BLaER1 (cell line): ENCODE measurements around the gene CLDN14.

Experiments used
- H3K27ac ChIP-seq: shearing (Covaris generic); formaldehyde crosslinking; 2 replicates; pipeline ENCODE4 v1.8.1; 2022
- H3K27me3 ChIP-seq: shearing (Covaris generic); formaldehyde crosslinking; 2 replicates; pipeline ENCODE4 v1.8.1; 2022
- H3K36me3 ChIP-seq: shearing (Covaris generic); formaldehyde crosslinking; 2 replicates; pipeline ENCODE4 v1.8.1; 2022
- H3K4me1 ChIP-seq: shearing (Covaris generic); formaldehyde crosslinking; 2 replicates; pipeline ENCODE4 v1.8.1; 2022
- H3K4me2 ChIP-seq: shearing (Covaris generic); formaldehyde crosslinking; 2 replicates; pipeline ENCODE4 v1.8.1; 2022
- H3K4me3 ChIP-seq: shearing (Covaris generic); formaldehyde crosslinking; 2 replicates; pipeline ENCODE4 v1.8.1; 2022
- H3K9ac ChIP-seq: shearing (Covaris generic); formaldehyde crosslinking; 2 replicates; pipeline ENCODE4 v1.8.1; 2022
- H3K9me3 ChIP-seq: shearing (Covaris generic); formaldehyde crosslinking; 2 replicates; pipeline ENCODE4 v1.8.1; 2022
- H4K20me1 ChIP-seq: shearing (Covaris generic); formaldehyde crosslinking; 2 replicates; pipeline ENCODE4 v1.8.1; 2022
- Cebpa-rat ChIP-seq: shearing (Covaris generic); IDR thresholded peaks from 2 replicates; pipeline ENCODE4 v1.8.1; 2022

CLDN14 gene

GRCh38 chr21:36474591-36474990, 5.3 kb downstream of the CLDN14 start:
- Histone ChIP-seq H3K36me3 (no peaks in the 10 kb centered on the region), H4K20me1 (no peaks in the 10 kb centered on the region), H3K4me2 (no peak overlapping the region), H3K27ac (no peak overlapping the region), H3K9me3 (no peaks in the 10 kb centered on the region; the same call in 1 of the 2 replicates), H3K4me3 (no peak overlapping the region), H3K4me1 (no peaks in the 10 kb centered on the region), H3K9ac (no peak overlapping the region), H3K27me3 (no peaks in the 10 kb centered on the region)
- TF ChIP-seq Cebpa-rat = no peak

- Histone ChIP-seq H3K27ac (no peak overlapping the region), H3K27me3 (no peaks in the 10 kb centered on the region), H3K36me3 (no peaks in the 10 kb centered on the region), H4K20me1 (no peaks in the 10 kb centered on the region), H3K9me3 (no peaks in the 10 kb centered on the region; the same call in 1 of the 2 replicates), H3K4me1 (no peaks in the 10 kb centered on the region), H3K4me3 (no peak overlapping the region), H3K9ac (no peak overlapping the region), H3K4me2 (no peak overlapping the region)
- TF ChIP-seq Cebpa-rat = no peak
Measured at GRCh38 chr21:36473203-36473602, 6.7 kb downstream of the CLDN14 start.

GRCh38 chr21:36472377-36472776, 7.5 kb downstream of the CLDN14 start:
- Histone ChIP-seq H3K27me3 (no peaks in the 10 kb centered on the region), H3K36me3 (no peaks in the 10 kb centered on the region), H3K9ac (no peak overlapping the region), H3K4me2 (no peak overlapping the region), H3K4me1 (no peaks in the 10 kb centered on the region), H3K27ac (no peak overlapping the region), H3K4me3 (no peak overlapping the region), H4K20me1 (no peaks in the 10 kb centered on the region), H3K9me3 (no peaks in the 10 kb centered on the region; the same call in 1 of the 2 replicates)
- no peak for TF ChIP-seq Cebpa-rat

- Histone ChIP-seq H3K4me1 (no peaks in the 10 kb centered on the region), H3K27me3 (no peaks in the 10 kb centered on the region), H3K9ac (no peak overlapping the region), H3K4me2 (no peak overlapping the region), H3K9me3 (no peaks in the 10 kb centered on the region; the same call in 1 of the 2 replicates), H3K27ac (no peak overlapping the region), H4K20me1 (no peaks in the 10 kb centered on the region), H3K36me3 (no peaks in the 10 kb centered on the region), H3K4me3 (no peak overlapping the region)
- no peak for TF ChIP-seq Cebpa-rat
Measured at GRCh38 chr21:36471254-36471723, 8.6 kb downstream of the CLDN14 start.

GRCh38 chr21:36470294-36470693, 9.6 kb downstream of the CLDN14 start:
- H4K20me1 ChIP-seq = no peaks in the 10 kb centered on the region
- no peaks in the 10 kb centered on the region for H3K4me1 ChIP-seq
- H3K4me3 ChIP-seq = no peak overlapping the region
- H3K9me3 ChIP-seq = no peaks in the 10 kb centered on the region; the same call in 1 of the 2 replicates
- H3K9ac ChIP-seq = no peak overlapping the region
- no peak overlapping the region for H3K4me2 ChIP-seq
- no peak for TF ChIP-seq Cebpa-rat
- H3K36me3 ChIP-seq = no peaks in the 10 kb centered on the region
- no peak overlapping the region for H3K27ac ChIP-seq
- no peaks in the 10 kb centered on the region for H3K27me3 ChIP-seq

GRCh38 chr21:36466061-36466511, 13.8 kb downstream of the CLDN14 start:
- Histone ChIP-seq H3K4me2 (no peak overlapping the region), H3K27ac (no peak overlapping the region), H3K4me3 (no peak overlapping the region), H4K20me1 (no peaks in the 10 kb centered on the region), H3K27me3 (no peaks in the 10 kb centered on the region), H3K4me1 (no peaks in the 10 kb centered on the region), H3K9ac (no peak overlapping the region), H3K36me3 (no peaks in the 10 kb centered on the region), H3K9me3 (no peaks in the 10 kb centered on the region; the same call in 1 of the 2 replicates)
- no peak for TF ChIP-seq Cebpa-rat

- Histone ChIP-seq H3K27me3 (no peaks in the 10 kb centered on the region), H3K9me3 (no peaks in the 10 kb centered on the region), H3K36me3 (no peaks in the 10 kb centered on the region), H3K4me3 (no peak overlapping the region), H3K27ac (no peak overlapping the region), H3K4me1 (no peaks in the 10 kb centered on the region), H3K9ac (no peak overlapping the region), H3K4me2 (no peak overlapping the region), H4K20me1 (no peaks in the 10 kb centered on the region)
- no peak for TF ChIP-seq Cebpa-rat
Measured at GRCh38 chr21:36465478-36465877, 14.4 kb downstream of the CLDN14 start.

- H3K9ac ChIP-seq = no peak overlapping the region
- no peaks in the 10 kb centered on the region for H3K27me3 ChIP-seq
Measured at GRCh38 chr21:36464590-36464989, 15.3 kb downstream of the CLDN14 start.

GRCh38 chr21:36463991-36464390, 15.9 kb downstream of the CLDN14 start:
- Histone ChIP-seq H3K4me1 (no peaks in the 10 kb centered on the region), H3K4me3 (no peak overlapping the region), H3K9me3 (no peaks in the 10 kb centered on the region), H3K9ac (no peak overlapping the region), H4K20me1 (no peaks in the 10 kb centered on the region), H3K27ac (no peak overlapping the region), H3K27me3 (no peaks in the 10 kb centered on the region), H3K36me3 (no peaks in the 10 kb centered on the region), H3K4me2 (no peak overlapping the region)
- no peak for TF ChIP-seq Cebpa-rat

More at GRCh38 chr21:36464590-36464989, 15.3 kb downstream of the CLDN14 start:
- no peak overlapping the region for H3K4me3 ChIP-seq
- no peaks in the 10 kb centered on the region for H3K36me3 ChIP-seq
- no peak for TF ChIP-seq Cebpa-rat
- H3K27ac ChIP-seq = no peak overlapping the region
- no peaks in the 10 kb centered on the region for H3K9me3 ChIP-seq
- H3K4me1 ChIP-seq = no peaks in the 10 kb centered on the region
- no peak overlapping the region for H3K4me2 ChIP-seq
- no peaks in the 10 kb centered on the region for H4K20me1 ChIP-seq

- Histone ChIP-seq H4K20me1 (no peaks in the 10 kb centered on the region), H3K27me3 (no peaks in the 10 kb centered on the region), H3K4me2 (no peak overlapping the region), H3K4me3 (no peak overlapping the region), H3K9me3 (no peaks in the 10 kb centered on the region), H3K9ac (no peak overlapping the region), H3K27ac (no peak overlapping the region), H3K4me1 (no peaks in the 10 kb centered on the region), H3K36me3 (no peaks in the 10 kb centered on the region)
- TF ChIP-seq Cebpa-rat = no peak
Measured at GRCh38 chr21:36463204-36463603, 16.7 kb downstream of the CLDN14 start.
